ENCODE data around the gene P2RY6.
"Not testable (repeated sequence)": the region's sequence is repeated elsewhere in the genome, so short reads cannot be mapped to it uniquely, and the experiment has no call there.

Gene P2RY6

GRCh38 chr11:73262851-73263495, 9.2 kb upstream of the P2RY6 start:
- no peak for DNase-seq (ENCODE audit: low read depth)

- no peak for DNase-seq (ENCODE audit: low read depth)
Measured at GRCh38 chr11:73263640-73264039, 8.5 kb upstream of the P2RY6 start.

DNA sequence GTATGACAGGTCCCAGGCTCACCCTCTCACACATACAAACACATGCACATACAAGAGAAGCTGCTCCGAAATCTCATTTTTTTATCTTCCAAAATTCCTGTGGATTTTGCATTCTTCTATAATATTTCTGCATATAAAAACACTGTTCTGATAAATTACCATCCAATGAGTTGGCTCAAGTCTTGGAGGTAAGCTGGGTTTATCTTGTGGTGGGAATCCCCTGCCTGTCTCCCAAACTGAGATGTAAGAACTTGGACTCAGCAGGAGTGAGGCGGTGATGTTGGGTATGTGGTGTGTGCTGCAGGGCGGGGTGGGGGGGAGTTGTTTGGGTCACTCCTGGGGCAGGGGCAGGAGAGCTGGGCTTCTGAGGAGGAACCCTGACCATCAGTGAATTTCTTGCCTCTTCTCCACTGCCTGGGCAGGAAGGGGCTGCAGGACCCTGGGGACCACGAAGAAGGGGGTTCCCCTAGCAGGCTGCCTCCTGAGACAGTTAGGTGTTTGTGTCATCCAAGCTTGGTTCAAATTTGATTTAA, 6.8 kb upstream of the P2RY6 start:
- DNase-seq (ENCODE audit: low read depth), result no peak

DNA sequence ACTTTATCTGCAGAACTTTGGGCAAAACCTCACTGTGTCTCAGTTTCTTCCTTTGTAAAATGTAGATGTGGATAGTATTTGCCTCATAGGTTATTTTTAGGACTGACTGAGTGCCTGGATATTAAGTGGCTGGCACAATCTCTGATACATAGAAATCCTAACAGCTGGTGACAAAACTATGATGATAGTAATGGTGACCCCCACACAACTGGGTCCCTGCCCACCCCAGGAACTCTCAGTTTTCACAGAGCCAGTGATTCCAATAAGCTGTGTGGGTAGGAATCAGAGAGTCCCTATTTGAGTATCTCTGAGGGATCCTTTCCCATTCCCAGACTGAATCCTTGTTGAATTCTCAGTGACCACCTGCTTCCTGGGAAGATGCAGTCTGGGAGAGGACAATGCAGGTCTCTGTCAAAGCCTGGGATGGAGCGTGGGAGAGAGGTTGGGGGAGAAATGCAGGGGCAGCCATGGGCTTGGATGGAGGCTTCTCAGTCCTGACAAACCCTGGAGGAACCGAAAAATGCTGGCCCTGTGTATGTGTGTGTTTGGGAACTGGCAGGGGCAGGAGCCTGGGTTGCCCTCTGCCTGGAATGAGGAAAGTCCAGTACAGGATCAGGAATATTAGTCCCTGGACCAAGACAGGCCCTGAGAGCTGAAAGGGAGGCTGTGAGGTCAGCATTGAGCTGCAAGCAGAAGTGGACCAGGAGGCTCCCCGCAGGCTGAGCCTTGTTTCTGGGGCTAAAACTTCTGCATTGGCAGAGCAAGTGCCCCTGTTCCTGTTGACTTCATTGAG, 6.1 kb upstream of the P2RY6 start:
- DNase-seq (ENCODE audit: low read depth), result no peak

DNA sequence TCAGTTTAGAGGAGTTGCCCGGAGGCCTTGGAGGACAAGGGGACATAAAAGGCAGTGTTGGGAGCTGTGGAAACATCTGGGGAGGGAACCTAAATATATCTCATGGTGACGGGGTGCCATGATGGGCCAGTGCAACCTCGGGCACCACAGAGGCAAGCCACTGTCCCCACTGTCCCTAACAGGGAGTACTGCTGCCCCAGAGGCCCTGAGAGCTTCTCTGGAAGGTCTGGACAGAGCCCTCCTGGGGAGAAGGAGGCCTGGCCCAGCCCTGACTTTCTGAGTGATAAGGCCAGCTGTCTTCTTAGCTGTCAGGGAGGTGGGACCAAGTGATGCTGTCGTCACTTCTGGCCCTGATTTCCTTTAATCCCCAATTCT, 5.5 kb upstream of the P2RY6 start:
- no peak for DNase-seq (ENCODE audit: low read depth)

- DNase-seq (ENCODE audit: low read depth), result no peak
Measured at GRCh38 chr11:73267122-73267846, 4.9 kb upstream of the P2RY6 start.

- DNase-seq (ENCODE audit: low read depth), result no peak
Measured at GRCh38 chr11:73267906-73268540, 4.1 kb upstream of the P2RY6 start.

DNA sequence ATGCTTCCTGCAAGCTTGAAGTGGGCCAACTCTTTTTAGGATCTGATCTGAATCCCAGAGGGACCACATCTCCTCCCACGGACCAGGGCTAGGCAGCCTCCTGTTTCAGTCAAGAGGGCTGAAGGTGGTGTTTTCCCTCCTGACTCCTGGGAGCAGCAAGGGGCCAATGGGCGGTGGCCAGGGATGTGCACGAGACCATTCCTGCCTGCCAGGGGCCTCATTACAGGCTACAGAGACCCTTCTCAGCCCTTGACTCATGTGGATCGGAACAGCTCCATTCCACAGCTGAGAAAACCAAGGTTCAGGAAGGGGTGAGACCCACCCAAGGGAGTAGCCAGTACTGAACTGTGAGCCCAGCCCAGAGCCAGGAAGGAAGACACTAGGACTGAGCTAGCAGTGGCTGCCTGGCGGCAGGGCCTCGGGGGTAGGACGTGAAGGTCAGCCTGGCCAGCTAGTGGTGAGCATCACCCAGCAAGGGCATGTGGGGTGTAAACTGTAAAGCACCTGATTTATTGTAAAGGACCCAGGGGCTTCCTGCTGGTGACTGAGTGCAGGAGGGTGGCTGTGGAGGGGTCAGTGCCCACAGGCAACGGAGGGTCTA, 3.4 kb upstream of the P2RY6 start:
- no peak for DNase-seq (ENCODE audit: low read depth)

DNA sequence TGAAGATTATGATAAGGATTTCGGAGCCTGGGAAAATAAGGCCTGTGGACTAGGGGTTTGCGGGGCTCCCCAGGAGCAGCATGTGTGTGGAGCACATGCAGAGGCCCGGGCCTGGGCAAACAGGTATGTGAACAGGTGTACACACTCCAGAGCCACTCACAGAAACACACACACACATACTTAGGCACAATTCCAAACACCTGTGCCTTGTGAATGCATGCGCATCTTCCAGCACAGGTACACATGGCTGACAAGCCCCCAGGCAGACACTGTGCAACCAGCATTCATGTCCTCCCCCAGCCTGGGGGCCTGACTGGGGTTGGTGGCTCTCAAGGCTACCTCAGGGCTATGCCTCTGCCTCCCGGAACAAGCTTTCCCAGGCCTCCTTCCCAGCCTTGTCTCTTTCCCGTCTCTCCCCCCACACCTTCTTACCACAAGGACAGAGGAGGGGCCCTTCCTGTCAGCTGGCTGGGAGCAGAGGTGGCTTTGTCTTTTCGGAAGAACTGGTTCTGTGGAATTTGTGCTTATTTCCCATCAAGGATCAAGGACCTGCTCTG, 2.6 kb upstream of the P2RY6 start:
- DNase-seq (ENCODE audit: low read depth), result no peak

GRCh38 chr11:73270016-73270854, 1.9 kb upstream of the P2RY6 start:
- no peak for DNase-seq (ENCODE audit: low read depth)

DNA sequence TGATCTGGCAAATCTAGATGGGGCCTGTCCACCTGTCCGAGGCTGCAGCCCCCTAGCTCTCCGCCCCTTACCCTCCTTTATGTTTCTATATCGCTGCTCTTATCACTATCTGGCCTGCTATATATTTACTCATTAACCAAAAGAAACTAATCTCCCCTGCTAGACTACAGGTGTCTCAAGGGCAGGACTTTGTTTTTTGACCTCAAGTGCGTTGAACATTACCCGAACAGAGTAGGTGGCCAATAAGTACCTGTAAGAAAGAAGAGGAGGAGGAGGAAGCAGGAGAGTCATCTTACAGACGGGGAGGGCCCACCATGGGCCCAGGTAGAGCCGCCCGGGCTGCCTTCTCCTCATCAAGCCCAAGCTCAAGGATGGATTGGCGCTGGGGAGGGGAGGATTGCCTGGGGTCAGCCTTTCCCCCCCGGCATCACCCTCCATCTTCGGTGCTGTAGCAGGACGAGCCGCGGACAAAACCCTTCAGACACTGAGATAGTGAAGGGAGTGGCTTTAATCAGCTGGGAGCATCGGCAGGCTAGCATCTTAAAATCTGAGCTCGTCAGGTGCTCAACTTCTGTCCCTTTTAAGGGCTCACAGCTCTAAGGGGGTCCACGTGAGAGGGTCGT, 1.2 kb upstream of the P2RY6 start:
- DNase-seq (ENCODE audit: low read depth), result no peak

GRCh38 chr11:73271478-73271865, 666 bp upstream of the P2RY6 start:
- DNase-seq (ENCODE audit: low read depth), result not testable (repeated sequence)

DNA sequence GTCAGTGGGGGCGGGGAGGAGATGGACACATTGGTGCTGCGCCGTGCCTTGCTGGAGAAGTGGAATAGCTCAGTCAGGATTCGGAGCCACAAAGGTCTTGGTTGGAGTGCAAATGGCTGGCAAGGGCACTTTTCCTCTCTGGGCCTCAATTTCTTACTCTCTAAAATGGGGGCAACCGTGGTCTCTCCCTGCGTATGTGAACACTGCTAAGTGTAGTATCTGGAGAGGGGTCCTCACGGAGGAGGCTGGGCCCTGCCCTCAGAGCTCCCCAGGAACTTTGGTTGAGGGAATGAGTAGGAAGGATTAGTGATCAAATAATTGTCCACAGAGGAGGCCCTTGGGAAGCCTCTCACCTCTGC, 521 bp downstream of the P2RY6 start:
- DNase-seq (ENCODE audit: low read depth), result no peak

- DNase-seq (ENCODE audit: low read depth), result no peak
Measured at GRCh38 chr11:73273222-73273895, 1.2 kb downstream of the P2RY6 start.

- DNase-seq (ENCODE audit: low read depth), result not testable (repeated sequence)
Measured at GRCh38 chr11:73274191-73274590, 2.1 kb downstream of the P2RY6 start.

- no peak for DNase-seq (ENCODE audit: low read depth)
Measured at GRCh38 chr11:73274722-73275380, 2.7 kb downstream of the P2RY6 start.

GRCh38 chr11:73275381-73275750, 3.2 kb downstream of the P2RY6 start:
- DNase-seq (ENCODE audit: low read depth), result no peak

DNA sequence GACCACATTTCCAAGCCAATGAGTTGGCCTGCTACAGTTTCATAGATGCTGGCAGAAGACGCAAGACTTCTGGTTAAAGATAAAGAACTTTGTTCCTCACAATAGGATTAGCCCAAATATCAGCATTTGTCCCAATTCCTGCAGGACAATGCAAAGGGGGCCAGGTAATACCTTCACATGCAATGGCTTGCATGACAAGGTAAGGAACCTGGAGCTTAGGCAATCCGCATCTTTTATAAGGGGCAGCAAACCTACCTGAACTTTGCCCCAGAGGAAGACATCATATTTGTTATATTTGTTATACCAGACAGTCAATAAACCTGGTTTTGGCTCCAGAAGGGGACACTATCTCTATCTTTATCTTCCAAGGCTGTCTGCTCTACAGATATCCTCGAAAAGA, 5.3 kb downstream of the P2RY6 start:
- no peak for DNase-seq (ENCODE audit: low read depth)

DNA sequence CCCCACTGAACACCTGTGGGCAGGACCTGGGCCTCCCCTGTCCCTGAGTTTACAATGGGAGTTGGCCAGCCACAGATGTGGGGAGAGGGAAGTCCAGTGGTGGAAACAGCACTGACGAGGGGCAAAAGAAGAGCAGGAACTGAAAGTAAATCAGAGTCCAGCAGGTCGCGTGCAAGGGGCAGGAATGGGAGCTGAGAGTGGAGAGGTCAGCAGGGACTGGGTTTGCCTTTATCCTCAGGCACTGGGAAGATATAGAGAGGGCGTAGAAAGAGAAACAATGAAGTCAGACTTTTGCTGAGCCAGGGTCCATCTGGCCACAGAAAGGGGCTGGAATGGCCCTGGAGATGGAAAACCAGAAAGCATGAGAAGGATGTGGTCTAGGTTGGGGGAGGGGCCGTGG, 8.5 kb downstream of the P2RY6 start:
- no peak for DNase-seq (ENCODE audit: low read depth)

All from activated T-cell treated with anti-CD3 and anti-CD28 coated beads for 48 hours (primary cell).